ENCODE data around the gene LPCAT2. TPM values are rescaled to one million over a fixed set of nuclear protein-coding genes. Genes with fewer than 3 reads are reported as not detected.

The LPCAT2 gene
- total and polyA plus RNA-seq, 2 of the 13 experiments (the other 11 are each of a cell fraction or from before 2014, with no cell fraction given) = 9.9 to 17.6 TPM

DNA sequence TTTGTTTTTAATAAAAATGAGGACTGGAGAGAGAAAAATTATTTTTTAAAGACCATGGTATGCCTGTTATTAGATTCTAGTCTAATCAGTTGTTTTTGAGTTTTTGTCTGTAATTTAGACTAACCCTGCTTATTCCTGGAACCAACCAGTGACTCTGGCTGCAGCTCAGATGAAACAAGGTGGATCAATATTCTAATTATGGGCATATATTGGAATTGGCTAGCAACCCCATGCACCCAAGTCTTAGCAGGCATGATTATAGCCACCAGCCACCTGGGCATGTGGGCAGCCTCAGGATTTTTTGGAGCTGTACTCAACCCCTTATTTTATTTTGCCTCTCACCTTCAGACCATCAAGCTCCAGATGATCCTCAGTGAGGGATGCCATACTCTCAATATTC lies 125.3 kb downstream of the LPCAT2 start:
- peaks cover 14% of the 10 kb centered on the region; the same call in 1 of the 2 replicates for H3K9me3 ChIP-seq (ENCODE audit: low read length)
- no TSS peak for BruUV-seq (replicated peaks)
- no peaks in the 10 kb centered on the region for H3K36me3 ChIP-seq (replicated peaks in 1 of 2; ENCODE audit: control insufficient read depth in 1 of 2, insufficient read depth in 2 of 2, low read length in 2 of 2)
- ChIA-PET POLR2A (interaction anchor here (1.0 kb wide), 1 partner anchor 11 kb away, joined by 6 read pairs; no protein-coding TSS in a partner anchor), CTCF (ENCODE audit: low intra/inter-chr PET ratio, low total read pairs) (no interaction called here)
- no peak overlapping the region for H3K27ac ChIP-seq (ENCODE audit: extremely low read length, insufficient read depth, low read length)
- no peaks in the 10 kb centered on the region for H3K79me2 ChIP-seq (ENCODE audit: insufficient read depth, low read length)
- DNase-seq (ENCODE audit: low spot score) (no peak), ATAC-seq (no peak), FAIRE-seq (no peak)
- H3K27me3 ChIP-seq (ENCODE audit: control insufficient read depth in 1 of 2, insufficient read depth in 2 of 2, low read length in 2 of 2) = no peaks in the 10 kb centered on the region
- in situ Hi-C loops (cut with HindIII; ENCODE audit: extremely low pct_ligation_motif_present, low pct_unique_long_range_greater_than_20kb) = no loop called here
- no peak overlapping the region for H3K4me2 ChIP-seq (ENCODE audit: low read depth, low read length)
- H2AFZ ChIP-seq (ENCODE audit: low read length) = no peak overlapping the region
- intact Hi-C loops (cut with micrococcal nuclease; ENCODE audit: unreplicated experiment) = no loop called here
- no peak overlapping the region for H3K9ac ChIP-seq (ENCODE audit: insufficient read depth, low read depth, low read length)
- no peaks in the 10 kb centered on the region for H4K20me1 ChIP-seq (ENCODE audit: insufficient read depth, low read length)
- no peak overlapping the region for H3K4me3 ChIP-seq (replicated peaks in 1 of 3; ENCODE audit: insufficient read depth in 1 of 3, low read depth in 2 of 3, low read length in 3 of 3)
- TF ChIP-seq, protein P1, sequence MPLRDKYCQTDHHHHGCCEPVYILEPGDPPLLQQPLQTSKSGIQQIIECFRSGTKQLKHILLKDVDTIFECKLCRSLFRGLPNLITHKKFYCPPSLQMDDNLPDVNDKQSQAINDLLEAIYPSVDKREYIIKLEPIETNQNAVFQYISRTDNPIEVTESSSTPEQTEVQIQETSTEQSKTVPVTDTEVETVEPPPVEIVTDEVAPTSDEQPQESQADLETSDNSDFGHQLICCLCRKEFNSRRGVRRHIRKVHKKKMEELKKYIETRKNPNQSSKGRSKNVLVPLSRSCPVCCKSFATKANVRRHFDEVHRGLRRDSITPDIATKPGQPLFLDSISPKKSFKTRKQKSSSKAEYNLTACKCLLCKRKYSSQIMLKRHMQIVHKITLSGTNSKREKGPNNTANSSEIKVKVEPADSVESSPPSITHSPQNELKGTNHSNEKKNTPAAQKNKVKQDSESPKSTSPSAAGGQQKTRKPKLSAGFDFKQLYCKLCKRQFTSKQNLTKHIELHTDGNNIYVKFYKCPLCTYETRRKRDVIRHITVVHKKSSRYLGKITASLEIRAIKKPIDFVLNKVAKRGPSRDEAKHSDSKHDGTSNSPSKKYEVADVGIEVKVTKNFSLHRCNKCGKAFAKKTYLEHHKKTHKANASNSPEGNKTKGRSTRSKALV (CRISPR knock-in tag; IDR thresholded peaks at IDR 0.05) = no peak
- TF ChIP-seq RORA (CRISPR knock-in tag; IDR thresholded peaks at IDR 0.05) = no peak
- no peak for TF ChIP-seq ZMYM3 (CRISPR knock-in tag; IDR thresholded peaks at IDR 0.05)
- TF ChIP-seq ZNF629 (CRISPR knock-in tag; conservative IDR thresholded peaks at IDR 0.05) = no peak
- no peak for TF ChIP-seq POLR2A (IDR thresholded peaks at IDR 0.05; ENCODE audit: insufficient read depth in 1 of 2, low read depth in 2 of 2, low read length in 2 of 2)
- no peak for TF ChIP-seq ZNF572 (CRISPR knock-in tag; IDR thresholded peaks at IDR 0.05)
- TF ChIP-seq ATF2 (CRISPR knock-in tag; IDR thresholded peaks at IDR 0.05) = no peak
- TF ChIP-seq ZNF7 (CRISPR knock-in tag; IDR thresholded peaks at IDR 0.05) = no peak
- no peak for TF ChIP-seq HOXA7 (CRISPR knock-in tag; IDR thresholded peaks at IDR 0.05)
- TF ChIP-seq, protein P2, sequence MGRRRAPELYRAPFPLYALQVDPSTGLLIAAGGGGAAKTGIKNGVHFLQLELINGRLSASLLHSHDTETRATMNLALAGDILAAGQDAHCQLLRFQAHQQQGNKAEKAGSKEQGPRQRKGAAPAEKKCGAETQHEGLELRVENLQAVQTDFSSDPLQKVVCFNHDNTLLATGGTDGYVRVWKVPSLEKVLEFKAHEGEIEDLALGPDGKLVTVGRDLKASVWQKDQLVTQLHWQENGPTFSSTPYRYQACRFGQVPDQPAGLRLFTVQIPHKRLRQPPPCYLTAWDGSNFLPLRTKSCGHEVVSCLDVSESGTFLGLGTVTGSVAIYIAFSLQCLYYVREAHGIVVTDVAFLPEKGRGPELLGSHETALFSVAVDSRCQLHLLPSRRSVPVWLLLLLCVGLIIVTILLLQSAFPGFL (CRISPR knock-in tag; IDR thresholded peaks at IDR 0.05) = no peak
- TF ChIP-seq ZNF597 (CRISPR knock-in tag; IDR thresholded peaks at IDR 0.05) = no peak
- TF ChIP-seq TBX2 (CRISPR knock-in tag; IDR thresholded peaks at IDR 0.05; ENCODE audit: borderline replicate concordance) = no peak
- TF ChIP-seq RAD21 (CRISPR knock-in tag; IDR thresholded peaks at IDR 0.05) = no peak
- peaks cover 60% of the 10 kb centered on the region for H3K4me1 ChIP-seq (ENCODE audit: insufficient read depth, low read length)

Measured in HepG2 (cell line).